Central memory CD4-positive, alpha-beta T cell (primary cell): ENCODE measurements around the gene ENTR1.

Source experiments
- DNase-seq: peaks from one replicate; pipeline ENCODE4 v3.0.0; 2022
- total RNA-seq, 3 experiments: gene quantifications; one replicate each; lab custom pipeline; 2026; lab: John Stamatoyannopoulos, UW

Gene ENTR1
- 38.8 to 67.5 (median 60.0) reads per million in 3 experiments for total RNA-seq

DNA sequence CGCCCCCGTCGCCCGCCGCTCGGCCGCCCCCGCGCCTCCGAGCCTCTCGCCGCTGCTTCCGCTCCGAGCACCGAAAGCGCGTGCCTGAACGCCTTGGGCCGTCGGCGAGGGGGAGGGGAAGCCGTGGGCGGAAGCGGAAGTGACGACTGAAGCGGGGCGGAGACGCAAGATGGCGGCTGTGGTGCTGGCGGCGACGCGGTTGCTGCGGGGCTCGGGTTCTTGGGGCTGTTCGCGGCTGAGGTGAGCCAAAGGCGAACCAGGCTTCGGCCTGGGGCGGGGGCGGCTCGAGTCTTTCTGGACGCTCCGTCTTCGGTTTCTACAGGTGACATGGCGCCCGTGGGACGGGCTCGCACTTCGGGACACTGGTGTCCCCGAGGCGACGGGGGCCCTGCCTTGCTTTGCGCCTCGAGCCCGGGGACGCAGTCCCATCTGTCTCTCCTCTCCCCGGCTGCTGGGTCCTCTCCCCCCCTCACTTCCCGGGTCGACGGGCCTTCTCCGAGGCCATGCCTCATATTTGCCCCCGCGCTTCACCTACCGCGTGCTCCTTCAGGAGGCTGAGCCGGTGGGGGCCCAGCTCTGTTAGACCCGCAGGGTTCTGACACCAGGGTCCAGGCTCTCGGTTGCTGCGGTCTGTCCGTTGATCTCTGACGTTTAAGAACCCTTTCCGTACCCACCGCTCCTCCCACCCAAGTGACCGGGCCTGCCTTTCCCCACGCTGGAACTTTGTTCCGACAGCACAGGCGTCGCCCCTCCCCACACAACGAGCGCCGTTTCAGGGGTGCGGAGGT is at the start of gene ENTR1, which contains the start of gene PMPCA:
Gene ENTR1 (minus strand): TSS at position 115 of the 788 bp plus-strand sequence. CDS start 217 bp downstream, outside the sequence.
Gene PMPCA (plus strand): TSS at position 159 of the 788 bp plus-strand sequence. CDS start 11 bp downstream, at position 170.
- DNase-seq, result peak; percentile 91

DNA sequence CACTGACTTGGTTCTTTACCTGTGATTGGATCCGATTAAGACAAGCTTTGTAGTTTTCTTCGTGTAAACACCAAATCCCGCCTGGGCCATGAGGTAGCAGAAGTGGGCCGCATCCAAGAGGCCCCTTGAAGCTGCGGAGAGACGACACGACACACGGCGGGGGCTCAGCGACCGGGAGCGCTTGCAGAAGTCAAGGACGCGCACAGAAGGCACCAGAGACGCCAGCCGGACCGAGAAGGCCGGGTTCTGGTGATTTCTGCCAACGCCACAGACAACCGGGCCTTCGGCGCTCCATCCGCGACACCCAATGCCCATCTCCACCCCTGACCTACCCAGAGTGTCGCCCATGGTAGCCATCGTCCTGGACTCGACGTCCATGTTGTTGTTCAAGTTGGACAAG is 49.0 kb upstream of the ENTR1 start:
- DNase-seq, result no peak

DNA sequence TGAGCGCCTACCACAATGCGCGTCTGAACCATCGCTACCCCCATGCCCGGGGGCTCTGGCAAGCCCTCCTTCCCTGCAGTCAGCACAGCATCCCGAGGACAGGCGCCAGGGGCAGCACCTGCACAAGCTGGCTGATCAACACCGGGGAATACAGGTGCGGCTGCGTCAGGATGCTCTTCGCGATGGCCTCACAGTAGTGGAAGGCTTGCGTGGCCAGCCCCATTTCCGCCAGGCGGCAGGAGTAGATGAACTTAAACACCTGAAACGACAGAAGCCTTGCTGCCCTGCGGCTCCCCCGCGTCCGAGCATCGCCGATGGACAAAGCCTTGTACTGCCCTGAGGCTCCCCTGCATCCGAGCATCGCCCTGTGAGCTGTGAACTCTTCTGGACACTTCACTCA is 46.9 kb upstream of the ENTR1 start:
- no peak for DNase-seq

DNA sequence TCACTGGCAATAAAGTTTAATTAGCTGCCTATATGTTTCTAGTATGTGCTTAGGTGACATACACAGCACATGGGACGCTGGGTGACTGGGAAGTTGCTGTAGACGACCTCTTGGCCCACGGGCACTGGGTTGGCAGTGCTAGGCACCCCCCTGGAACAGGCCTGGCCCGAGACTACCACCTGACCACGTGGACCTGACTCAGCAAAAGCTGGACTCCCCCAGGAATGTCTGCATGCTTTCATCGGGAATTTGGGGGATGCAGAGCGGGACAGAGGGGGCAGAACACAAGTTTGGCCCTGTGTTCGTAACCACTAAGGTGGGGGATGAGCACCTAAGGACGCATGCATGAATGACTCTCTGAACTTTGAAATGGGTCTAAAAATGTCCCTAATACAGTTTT is 45.8 kb upstream of the ENTR1 start:
- no peak for DNase-seq

GRCh38 chr9:136455043-136456002 is 44.9 kb upstream of the ENTR1 start:
- no peak for DNase-seq

DNA sequence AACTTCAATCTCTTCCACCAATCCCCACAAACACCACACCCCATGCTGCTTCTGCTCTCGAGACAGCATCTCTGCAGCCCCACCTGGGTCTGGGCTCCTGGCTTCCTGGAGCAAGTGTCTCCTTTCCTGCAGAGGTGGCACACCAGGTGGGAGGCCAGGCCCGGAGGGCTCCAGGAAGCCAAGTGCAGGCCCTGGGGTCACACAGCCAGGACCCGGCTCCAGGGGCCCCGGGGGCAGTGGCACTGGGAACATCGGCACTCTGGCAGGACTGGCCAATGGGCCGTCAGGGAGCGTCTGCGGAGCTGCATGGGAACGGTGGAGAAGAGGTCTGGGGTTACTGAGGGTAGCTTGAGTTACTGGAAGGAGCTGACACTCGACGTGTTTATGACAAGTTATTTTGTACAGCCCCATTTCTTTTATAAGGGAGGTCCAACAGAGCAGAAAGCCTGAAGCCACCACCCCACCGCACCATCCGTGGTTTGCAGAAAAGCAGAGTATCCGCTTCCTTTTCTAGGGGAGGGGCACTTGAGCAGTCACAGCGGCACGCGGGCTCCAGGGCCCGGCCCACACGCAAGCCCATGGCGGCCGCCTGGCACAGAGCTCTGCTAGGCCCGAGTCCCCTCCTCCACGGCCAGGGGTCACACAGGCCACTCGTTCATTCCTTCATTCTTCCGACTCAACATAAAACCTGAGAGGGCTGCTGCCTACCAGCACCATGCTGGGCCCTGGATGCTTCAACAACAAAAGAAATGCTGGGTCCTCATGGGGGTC is 43.8 kb upstream of the ENTR1 start:
- DNase-seq, result no peak

GRCh38 chr9:136453326-136453725 is 42.9 kb upstream of the ENTR1 start:
- no peak for DNase-seq

DNA sequence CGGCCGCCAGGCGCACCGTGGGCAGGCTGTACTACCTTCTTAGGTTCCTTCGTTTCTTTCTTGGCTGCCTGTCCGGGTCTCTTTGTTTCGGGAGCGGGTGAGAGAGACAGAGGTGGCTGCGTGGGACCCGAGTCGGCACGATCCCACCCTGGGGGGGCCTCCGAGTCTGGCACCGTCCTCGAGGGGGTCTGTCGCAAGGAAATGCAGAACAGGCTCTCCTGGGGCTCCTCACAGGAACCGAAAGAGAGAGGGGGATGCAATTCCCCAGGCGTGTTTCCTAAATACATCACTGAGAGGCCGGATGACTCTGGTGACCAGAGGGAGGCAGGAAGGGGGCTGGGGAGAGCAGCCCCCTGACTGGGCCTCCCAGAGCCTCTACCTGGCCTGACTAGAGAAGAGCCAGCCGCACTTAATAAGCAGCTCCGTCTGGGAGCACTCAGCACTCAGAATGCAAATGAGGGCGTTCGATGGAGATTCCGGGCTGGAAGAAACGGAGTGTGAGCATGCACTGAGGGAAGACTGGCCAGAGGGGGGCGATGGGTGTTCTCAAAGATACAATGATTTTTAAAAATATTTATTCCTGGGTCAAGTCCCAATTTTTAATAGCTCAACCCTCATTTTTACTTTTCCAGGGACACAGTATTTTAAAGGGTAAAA is 40.9 kb upstream of the ENTR1 start:
- DNase-seq, result no peak

DNA sequence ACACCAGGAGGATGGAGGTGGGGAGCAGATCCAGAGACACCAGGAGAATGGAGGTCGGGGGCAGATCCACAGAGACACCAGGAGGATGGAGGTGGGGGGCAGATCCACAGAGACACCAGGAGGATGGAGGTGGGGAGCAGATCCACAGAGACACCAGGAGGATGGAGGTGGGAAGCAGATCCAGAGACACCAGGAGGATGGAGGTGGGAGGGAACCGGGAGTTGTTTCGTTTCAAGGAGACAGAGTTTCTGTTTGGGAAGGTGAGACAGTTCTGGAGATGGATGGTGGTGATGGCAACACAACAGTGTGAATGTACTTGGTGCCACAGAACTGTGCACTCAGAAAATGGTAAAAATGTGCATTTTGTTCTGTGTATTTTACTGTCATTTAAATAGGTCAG is 38.2 kb upstream of the ENTR1 start:
- no peak for DNase-seq

DNA sequence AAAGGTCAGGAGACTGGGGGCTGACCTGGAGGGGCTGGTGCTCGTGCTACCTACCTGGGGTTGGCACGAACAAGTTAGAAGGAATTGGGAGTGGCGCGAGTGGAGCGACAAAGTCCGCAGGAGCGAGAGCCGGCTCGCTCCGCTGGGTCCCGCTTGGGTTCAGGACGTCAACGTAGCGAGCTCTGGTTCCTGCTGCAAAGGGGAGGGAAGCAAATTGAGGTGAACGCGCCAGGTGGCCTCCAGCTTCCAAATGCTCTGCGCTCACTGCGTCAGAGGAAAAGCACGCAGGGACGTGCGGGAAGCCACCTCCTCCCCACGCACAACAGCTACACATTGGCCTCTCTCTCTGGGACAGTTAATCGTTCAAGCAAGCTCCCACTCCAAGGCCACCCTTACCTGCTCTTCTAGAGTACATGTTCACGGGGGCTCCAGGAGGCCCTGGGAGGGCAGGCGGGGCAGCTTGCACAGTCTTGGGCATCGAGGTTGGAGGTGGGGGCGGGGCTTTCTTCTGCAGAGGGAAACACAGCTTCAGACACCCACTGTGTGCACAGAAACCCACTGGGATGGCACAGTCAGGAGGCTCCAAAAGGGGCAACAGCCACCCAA is 36.9 kb upstream of the ENTR1 start:
- no peak for DNase-seq

DNA sequence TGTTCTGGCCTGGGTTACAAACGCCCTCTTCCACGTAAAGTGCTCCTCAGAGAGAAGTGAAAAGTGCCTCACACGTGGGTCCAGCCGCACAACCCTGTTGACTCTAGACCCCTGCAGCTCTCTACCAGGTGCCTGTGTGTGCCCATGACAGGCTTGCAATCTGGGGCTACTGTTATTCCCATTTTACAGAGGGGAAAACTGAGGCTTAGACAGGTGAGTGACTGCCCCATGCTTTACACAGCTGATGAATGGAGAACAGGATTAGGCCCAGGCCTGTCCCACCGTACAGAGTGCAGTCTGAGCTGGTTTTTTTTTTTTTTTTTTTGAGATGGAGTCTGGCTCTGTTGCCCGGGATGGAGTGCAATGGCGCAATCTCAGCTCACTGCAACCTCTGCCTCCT is 35.4 kb upstream of the ENTR1 start:
- no peak for DNase-seq

- DNase-seq, result no peak
Measured at GRCh38 chr9:136444102-136444501, 33.7 kb upstream of the ENTR1 start.

DNA sequence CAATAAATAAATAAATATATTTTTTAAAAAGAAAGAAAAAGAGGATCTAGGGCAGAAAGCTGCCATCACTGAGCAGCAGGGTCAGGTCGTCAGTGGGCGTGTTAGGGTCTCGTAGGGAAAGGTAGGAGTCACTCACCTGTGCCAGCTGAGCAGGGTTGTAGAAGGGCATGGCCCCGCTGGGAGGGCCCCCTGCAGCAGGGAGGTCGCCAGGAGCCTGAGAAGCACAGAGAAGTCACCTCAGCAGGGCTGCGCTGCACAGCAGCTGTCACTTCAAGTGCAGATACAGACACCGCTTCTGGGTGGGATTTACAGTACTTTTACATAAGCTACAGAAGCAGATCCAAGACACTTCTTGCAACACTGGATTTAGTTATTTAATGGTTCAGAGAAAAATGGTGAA is 33.3 kb upstream of the ENTR1 start:
- DNase-seq, result no peak

GRCh38 chr9:136443087-136443486 is 32.7 kb upstream of the ENTR1 start:
- DNase-seq, result no peak

DNA sequence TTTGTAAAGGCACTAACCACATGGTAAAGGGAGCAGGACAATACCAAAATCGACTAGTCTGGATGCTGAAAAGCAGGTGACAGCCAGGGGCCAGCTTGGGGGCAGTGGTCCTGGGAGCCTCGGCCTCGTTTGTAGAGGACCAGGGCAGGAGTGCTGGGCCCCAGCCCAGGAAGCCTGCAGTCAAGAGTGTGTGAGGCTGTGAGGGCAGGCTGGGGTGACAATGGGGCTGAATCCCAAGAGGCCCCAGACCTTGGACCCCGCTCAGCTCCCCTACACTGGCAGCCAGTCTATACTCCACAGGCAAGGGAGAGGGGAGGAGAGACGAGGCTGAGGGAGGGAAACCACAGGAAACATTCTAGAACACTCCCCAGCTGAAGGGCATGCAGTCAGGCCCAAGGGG is 31.9 kb upstream of the ENTR1 start:
- no peak for DNase-seq

- DNase-seq, result no peak
Measured at GRCh38 chr9:136441681-136442245, 31.3 kb upstream of the ENTR1 start.

DNA sequence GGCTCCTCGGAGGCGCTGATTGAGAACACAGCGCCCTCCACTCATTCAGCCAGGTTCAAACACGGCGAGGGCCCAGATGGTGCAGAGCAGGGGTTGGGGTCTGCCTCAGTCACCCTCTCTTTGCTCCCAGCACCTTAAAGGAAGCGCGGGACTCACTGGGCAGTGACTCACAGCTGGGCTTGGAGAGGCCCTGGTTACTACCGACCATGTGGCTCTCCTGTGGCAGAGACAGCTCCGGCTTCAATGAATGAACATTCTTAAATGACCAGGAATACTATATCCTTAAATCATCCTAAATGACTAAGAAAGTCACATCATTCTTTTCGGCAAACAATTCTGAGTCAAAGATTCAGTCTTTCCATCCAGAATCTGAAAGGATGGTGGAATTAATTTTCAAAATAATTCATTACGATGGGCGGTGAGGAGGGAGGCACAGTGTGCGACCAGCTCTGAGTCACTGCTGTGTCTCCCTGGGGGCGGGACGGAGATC is 30.8 kb upstream of the ENTR1 start:
- DNase-seq, result no peak

DNA sequence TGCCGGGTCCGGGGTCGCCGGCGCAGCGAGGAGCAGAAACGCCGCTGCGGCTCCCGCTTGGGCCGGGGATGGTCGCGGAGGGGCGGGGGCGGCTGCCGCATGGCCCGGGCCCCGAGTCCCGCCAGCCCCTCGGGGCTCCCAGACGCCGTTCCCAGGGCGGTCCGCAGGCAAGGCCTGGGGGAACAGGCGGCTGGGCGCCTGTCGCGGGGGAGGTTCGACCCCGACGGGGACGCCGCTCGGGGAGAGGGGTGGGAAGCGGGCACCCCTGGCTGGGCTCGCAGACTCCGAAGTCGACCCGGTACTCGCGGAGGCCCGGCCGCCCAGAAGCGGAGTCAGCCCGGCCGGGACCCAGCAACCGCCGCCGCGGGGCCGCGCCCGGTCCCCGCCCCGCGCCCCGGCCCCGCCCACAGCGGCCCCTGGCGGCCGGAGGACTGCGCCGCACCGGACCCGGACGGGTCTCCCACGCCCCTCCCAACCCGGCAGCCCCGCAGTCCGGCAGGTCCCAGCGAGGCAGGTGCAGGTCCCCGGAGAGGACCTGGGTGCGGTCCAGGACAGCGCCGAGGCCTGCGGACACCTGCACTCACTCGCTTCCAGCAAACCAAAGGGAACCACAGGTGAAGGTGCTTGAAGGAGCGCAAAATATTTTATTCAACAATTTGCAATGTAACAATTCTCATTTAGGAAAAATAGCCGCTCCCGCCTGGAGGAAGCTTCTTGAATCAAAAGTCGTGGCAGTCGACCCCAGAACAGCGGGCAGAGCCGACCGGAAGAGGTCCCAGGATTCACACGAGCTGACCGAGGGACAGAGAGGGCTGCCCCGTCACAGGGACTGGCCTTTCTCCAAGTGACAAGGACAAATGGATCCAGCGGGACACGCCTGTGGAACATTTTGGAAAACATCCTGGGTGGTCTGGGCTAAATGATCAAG is 29.3 kb upstream of the ENTR1 start, which contains the start of gene INPP5E:
Gene INPP5E (minus strand): TSS at position 365 of the 928 bp plus-strand sequence. CDS start 426 bp downstream, outside the sequence.
- DNase-seq, result peak; percentile 77

DNA sequence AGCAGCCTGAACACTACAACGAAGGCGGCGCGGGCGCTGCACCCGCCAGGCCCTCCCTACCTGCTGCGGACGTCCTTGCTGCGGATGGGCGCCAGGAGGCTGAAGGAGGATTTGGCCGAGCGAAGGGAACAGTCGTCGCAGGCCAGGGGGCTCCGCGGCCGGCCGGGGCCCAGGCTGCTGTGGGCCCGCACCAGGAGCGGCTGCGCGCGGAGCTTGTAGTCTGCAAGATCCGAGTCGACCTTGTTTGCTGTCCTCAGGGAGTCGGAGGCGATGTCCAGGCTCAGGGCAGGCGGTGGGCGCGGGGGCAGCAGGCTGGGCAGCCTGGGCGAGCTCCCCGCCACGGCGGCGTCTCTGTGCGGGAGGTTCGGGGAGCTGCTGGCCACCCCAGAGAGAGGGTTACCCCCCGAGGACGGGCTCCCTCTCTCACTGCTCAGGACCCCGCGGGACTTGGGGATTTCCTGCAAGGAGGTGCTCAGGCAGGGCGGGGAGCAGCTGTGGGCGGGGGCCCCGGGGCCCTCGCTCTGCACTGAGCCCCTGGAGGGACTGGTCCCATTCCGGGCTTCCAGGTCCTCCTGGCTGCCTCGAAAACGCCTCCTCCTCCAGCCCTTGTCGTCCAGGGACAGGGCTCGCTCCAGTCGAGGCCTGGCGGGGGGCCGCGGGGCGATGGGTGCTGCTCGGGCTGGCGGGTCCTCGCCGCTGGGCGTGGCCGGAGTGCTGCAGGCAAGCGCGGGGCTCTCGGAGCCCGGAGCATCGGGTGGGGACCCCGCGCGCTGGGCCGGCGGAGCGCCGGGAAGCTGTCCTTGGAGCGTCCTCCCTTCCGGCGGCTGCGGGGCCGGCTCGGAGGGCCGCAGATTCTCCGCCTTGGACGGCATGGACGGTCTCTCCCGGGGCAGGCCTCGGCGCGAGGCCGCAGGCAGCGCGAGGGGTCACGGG is 28.4 kb upstream of the ENTR1 start:
- DNase-seq, result peak; percentile 47
